Parathyroid adenoma (tissue), 2 donors: Measurements from ENCODE around the gene ASMTL.

Source experiments
- H2AFZ ChIP-seq: fragments of 300-600 bp; sonication (generic); one replicate; pipeline ENCODE4 v1.7.0; 2017; ENCODE audit warnings: antibody characterized with exemption, mild to moderate bottlenecking
- H3K27ac ChIP-seq: fragments of 300-600 bp; sonication (generic); one replicate; pipeline ENCODE4 v1.7.0; 2017
- H3K27me3 ChIP-seq: fragments of 300-600 bp; sonication (generic); one replicate; pipeline ENCODE4 v1.7.0; 2017; ENCODE audit warnings: low read length; ENCODE audit not compliant: control insufficient read depth, insufficient read depth
- H3K36me3 ChIP-seq: fragments of 300-600 bp; sonication (generic); one replicate; pipeline ENCODE4 v1.7.0; 2017; ENCODE audit warnings: low read length; ENCODE audit not compliant: control insufficient read depth, insufficient read depth
- H3K4me1 ChIP-seq: fragments of 300-600 bp; sonication (generic); one replicate; pipeline ENCODE4 v1.7.0; 2017; ENCODE audit warnings: control low read depth
- H3K4me2 ChIP-seq: fragments of 300-600 bp; sonication (generic); one replicate; pipeline ENCODE4 v1.7.0; 2017; ENCODE audit warnings: low read length
- H3K4me3 ChIP-seq: fragments of 300-600 bp; sonication (generic); one replicate; pipeline ENCODE4 v1.7.0; 2017; ENCODE audit warnings: low read depth, low read length
- H3K79me2 ChIP-seq: fragments of 300-600 bp; sonication (generic); one replicate; pipeline ENCODE4 v1.7.0; 2017; ENCODE audit warnings: control low read depth
- H3K9ac ChIP-seq: fragments of 300-600 bp; sonication (generic); one replicate; pipeline ENCODE4 v1.7.0; 2017; ENCODE audit warnings: mild to moderate bottlenecking
- H3K9me3 ChIP-seq: fragments of 300-600 bp; sonication (generic); one replicate; pipeline ENCODE4 v1.7.0; 2017; ENCODE audit warnings: low read length; ENCODE audit not compliant: control insufficient read depth
- CTCF ChIP-seq: fragments of 300-600 bp; sonication (generic); IDR thresholded peaks from one replicate; pipeline ENCODE4 v1.7.0; 2017; ENCODE audit warnings: antibody characterized with exemption, mild to moderate bottlenecking
- donor health status: primary hyperparathyroidism.

ASMTL gene

GRCh38 chrX:1387141-1387776 lies 65.5 kb downstream of the ASMTL start:
- Histone ChIP-seq H3K9ac (no peak overlapping the region), H3K4me2 (no peak overlapping the region), H3K79me2 (peaks cover 30% of the 10 kb centered on the region), H3K27ac (no peak overlapping the region), H3K27me3 (no peaks in the 10 kb centered on the region), H2AFZ (no peak overlapping the region), H3K36me3 (no peaks in the 10 kb centered on the region), H3K4me1 (no peaks in the 10 kb centered on the region), H3K4me3 (no peak overlapping the region), H3K9me3 (no peaks in the 10 kb centered on the region)
- no peak for TF ChIP-seq CTCF

- Histone ChIP-seq H3K9me3 (no peaks in the 10 kb centered on the region), H3K4me2 (no peak overlapping the region), H3K27me3 (no peaks in the 10 kb centered on the region), H3K27ac (no peak overlapping the region), H3K4me1 (no peaks in the 10 kb centered on the region), H3K36me3 (no peaks in the 10 kb centered on the region), H3K9ac (no peak overlapping the region), H2AFZ (no peak overlapping the region), H3K79me2 (peaks cover 30% of the 10 kb centered on the region), H3K4me3 (no peak overlapping the region)
- TF ChIP-seq CTCF, result no peak
Observed at GRCh38 chrX:1386338-1387127, 66.2 kb downstream of the ASMTL start.

GRCh38 chrX:1385253-1386223 lies 67.2 kb downstream of the ASMTL start:
- Histone ChIP-seq H3K79me2 (peaks cover 21% of the 10 kb centered on the region), H3K36me3 (no peaks in the 10 kb centered on the region), H2AFZ (no peak overlapping the region), H3K4me1 (no peaks in the 10 kb centered on the region), H3K27me3 (no peaks in the 10 kb centered on the region), H3K4me3 (no peak overlapping the region), H3K4me2 (no peak overlapping the region), H3K9me3 (no peaks in the 10 kb centered on the region), H3K9ac (no peak overlapping the region), H3K27ac (no peak overlapping the region)
- TF ChIP-seq CTCF, result no peak

GRCh38 chrX:1384658-1385252 lies 68.0 kb downstream of the ASMTL start:
- Histone ChIP-seq H3K4me3 (no peak overlapping the region), H3K27ac (no peak overlapping the region), H3K79me2 (peaks cover 13% of the 10 kb centered on the region), H3K9me3 (no peaks in the 10 kb centered on the region), H3K27me3 (no peaks in the 10 kb centered on the region), H3K4me1 (no peaks in the 10 kb centered on the region), H3K4me2 (no peak overlapping the region), H3K36me3 (no peaks in the 10 kb centered on the region), H2AFZ (no peak overlapping the region), H3K9ac (no peak overlapping the region)
- no peak for TF ChIP-seq CTCF
